OCI-LY1 (cell line): Measurements from ENCODE around the gene CST3.

Source experiments
- CTCF ChIP-seq: fragments of 200-600 bp; sonication (generic), shearing (Covaris generic); IDR thresholded peaks from 2 replicates; pipeline ENCODE4 v1.5.1; 2017; ENCODE audit warnings: mild to moderate bottlenecking, antibody characterized with exemption, low read length, moderate library complexity, mixed read lengths
- EZH2 ChIP-seq: fragments of 200-600 bp; sonication (generic), shearing (Covaris generic); IDR thresholded peaks from 2 replicates; pipeline ENCODE4 v1.8.0; 2017; ENCODE audit warnings: borderline replicate concordance, mixed run types, mild to moderate bottlenecking, antibody characterized with exemption, low read length, moderate library complexity, mixed read lengths

DNA sequence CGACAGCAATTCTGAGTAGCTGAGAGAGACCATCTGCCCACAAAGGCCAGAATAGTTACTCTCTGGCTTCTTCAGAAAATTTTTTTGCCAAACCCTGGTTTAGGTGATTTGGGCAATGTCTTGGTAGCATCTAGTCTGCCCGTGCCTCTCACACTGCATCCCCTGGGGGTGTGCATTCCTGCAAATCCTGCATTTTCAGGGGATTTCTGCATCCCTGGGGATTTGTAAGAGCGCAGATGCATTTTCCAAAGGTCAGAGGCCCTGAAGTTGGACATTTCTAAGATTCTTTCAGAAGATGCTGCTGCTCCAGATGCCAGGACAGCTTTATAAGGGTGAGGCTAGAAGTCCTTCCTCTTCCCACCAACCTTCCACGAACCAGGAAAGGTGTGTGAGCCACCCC lies 36.0 kb downstream of the CST3 start:
- TF ChIP-seq CTCF, result no peak
- TF ChIP-seq EZH2, result no peak
